ENCODE results near the gene NPRL2. TPM values are rescaled to one million over a fixed set of nuclear protein-coding genes. Genes with fewer than 3 reads are reported as not detected.

Gene NPRL2
- total RNA-seq, 1 experiment from 2014 or later, result 35.4 TPM

- Histone ChIP-seq H3K27ac (ENCODE audit: low read depth, low read length) (peak overlapping the region; percentile 73), H3K9ac (ENCODE audit: low read length) (peak overlapping the region; percentile 72), H3K4me2 (ENCODE audit: low read length) (peak overlapping the region; percentile 97), H3K27me3 (ENCODE audit: insufficient read depth, low read length) (no peaks in the 10 kb centered on the region), H3K4me1 (ENCODE audit: control insufficient read depth in 1 of 2, insufficient read depth in 2 of 2, low read length in 2 of 2) (peaks cover 21 to 53% of the 10 kb centered on the region in 2 experiments), H3K79me2 (ENCODE audit: insufficient read depth, low read length) (peaks cover 3% of the 10 kb centered on the region; the same call in 1 of the 2 replicates), H4K20me1 (ENCODE audit: insufficient read depth) (no peaks in the 10 kb centered on the region), H2AFZ (ENCODE audit: low read depth, low read length, poor library complexity, severe bottlenecking) (no peak overlapping the region), H3K9me2 (ENCODE audit: insufficient read depth) (no peaks in the 10 kb centered on the region), H3K9me3 (ENCODE audit: control insufficient read depth in 1 of 2, insufficient read depth in 1 of 2, low read depth in 1 of 2, low read length in 2 of 2) (no peaks in the 10 kb centered on the region), H3K36me3 (ENCODE audit: control insufficient read depth in 1 of 2, insufficient read depth in 2 of 2, low read length in 2 of 2) (no peaks in the 10 kb centered on the region), H3K4me3 (replicated peaks in 1 of 2; ENCODE audit: low read depth in 1 of 2, low read length in 2 of 2) (peak overlapping the region; percentile 48 to 92)
- no peak for DNase-seq (ENCODE audit: low read depth, low spot score)
- RAD21 ChIA-PET (ENCODE audit: low non-redundant PET in 1 of 2, low total read pairs in 2 of 2, uncharacterized antibody in 2 of 2, unreplicated experiment in 2 of 2), result interaction anchor here (0.8 to 1.3 kb wide), 7 partner anchors 17 to 1179 kb away, joined by 3 to 5 read pairs (median 4); no protein-coding TSS in a partner anchor
- CTCF ChIA-PET, result interaction anchor here (0.9 to 1.4 kb wide), 8 partner anchors 17 to 72 kb away, joined by 3 to 9 read pairs (median 5); partner anchors contain the start of gene TUSC2
- intact Hi-C loops (cut with micrococcal nuclease), result no loop called here
- TSS peak; percentile 92 for BruUV-seq (replicated peaks)
- ATAC-seq, result no peak
- POLR2A ChIA-PET, result interaction anchor here (0.6 to 2.0 kb wide), 11 partner anchors 8 to 105 kb away, joined by 3 to 12 read pairs (median 5); partner anchors contain the start of genes GNAI2, IFRD2, RASSF1 and TUSC2
- TF ChIP-seq SIN3A (IDR thresholded peaks at IDR 0.05; ENCODE audit: low read depth) (no peak), ZNF274 (IDR thresholded peaks at IDR 0.05; ENCODE audit: low read depth, low read length) (no peak), ZFX (IDR thresholded peaks at IDR 0.05) (no peak), EZH2phosphoT487 (IDR thresholded peaks at IDR 0.05; ENCODE audit: borderline replicate concordance) (no peak), ELF1 (IDR thresholded peaks at IDR 0.05; ENCODE audit: borderline replicate concordance, low read depth) (no peak), CEBPB (IDR thresholded peaks at IDR 0.05; ENCODE audit: low read depth) (no peak), SRF (IDR thresholded peaks at IDR 0.05; ENCODE audit: low read depth) (no peak), YY1 (IDR thresholded peaks at IDR 0.05; ENCODE audit: extremely low read depth, insufficient replicate concordance, low read depth, low read length) (no peak), EZH2 (IDR thresholded peaks at IDR 0.05) (no peak), POLR2A (IDR thresholded peaks at IDR 0.05; ENCODE audit: borderline replicate concordance, extremely low read depth, insufficient read depth, insufficient read length) (no peak), CBX3 (IDR thresholded peaks at IDR 0.05; ENCODE audit: low read depth) (no peak), EGR1 (IDR thresholded peaks at IDR 0.05; ENCODE audit: low read depth) (no peak), REST (IDR thresholded peaks at IDR 0.05; ENCODE audit: low read depth) (no peak), RAD21 (IDR thresholded peaks at IDR 0.05; ENCODE audit: low read depth) (no peak), ATF3 (IDR thresholded peaks at IDR 0.05) (no peak), JUND (IDR thresholded peaks at IDR 0.05) (no peak), POLR2AphosphoS5 (IDR thresholded peaks at IDR 0.05; ENCODE audit: low read depth, low read length) (no peak), SP1 (IDR thresholded peaks at IDR 0.05; ENCODE audit: low read depth) (no peak)
- TF ChIP-seq, protein P1, sequence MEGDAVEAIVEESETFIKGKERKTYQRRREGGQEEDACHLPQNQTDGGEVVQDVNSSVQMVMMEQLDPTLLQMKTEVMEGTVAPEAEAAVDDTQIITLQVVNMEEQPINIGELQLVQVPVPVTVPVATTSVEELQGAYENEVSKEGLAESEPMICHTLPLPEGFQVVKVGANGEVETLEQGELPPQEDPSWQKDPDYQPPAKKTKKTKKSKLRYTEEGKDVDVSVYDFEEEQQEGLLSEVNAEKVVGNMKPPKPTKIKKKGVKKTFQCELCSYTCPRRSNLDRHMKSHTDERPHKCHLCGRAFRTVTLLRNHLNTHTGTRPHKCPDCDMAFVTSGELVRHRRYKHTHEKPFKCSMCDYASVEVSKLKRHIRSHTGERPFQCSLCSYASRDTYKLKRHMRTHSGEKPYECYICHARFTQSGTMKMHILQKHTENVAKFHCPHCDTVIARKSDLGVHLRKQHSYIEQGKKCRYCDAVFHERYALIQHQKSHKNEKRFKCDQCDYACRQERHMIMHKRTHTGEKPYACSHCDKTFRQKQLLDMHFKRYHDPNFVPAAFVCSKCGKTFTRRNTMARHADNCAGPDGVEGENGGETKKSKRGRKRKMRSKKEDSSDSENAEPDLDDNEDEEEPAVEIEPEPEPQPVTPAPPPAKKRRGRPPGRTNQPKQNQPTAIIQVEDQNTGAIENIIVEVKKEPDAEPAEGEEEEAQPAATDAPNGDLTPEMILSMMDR (IDR thresholded peaks at IDR 0.05 in 2 of 3, conservative IDR thresholded peaks at IDR 0.05 in 1 of 3; ENCODE audit: borderline replicate concordance in 1 of 3, insufficient read depth in 1 of 3, low read depth in 2 of 3, low read length in 2 of 3), result no peak
- TF ChIP-seq, protein P2, sequence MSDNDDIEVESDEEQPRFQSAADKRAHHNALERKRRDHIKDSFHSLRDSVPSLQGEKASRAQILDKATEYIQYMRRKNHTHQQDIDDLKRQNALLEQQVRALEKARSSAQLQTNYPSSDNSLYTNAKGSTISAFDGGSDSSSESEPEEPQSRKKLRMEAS (IDR thresholded peaks at IDR 0.05), result no peak
These were observed 50.5 kb downstream of the NPRL2 start for GRCh38 chr3:50299929-50300680.
